Measurements from ENCODE around the gene GNGT1.

Gene GNGT1

GRCh38 chr7:93906267-93906666, at the start of gene GNGT1:
Gene GNGT1, plus strand, starts transcription at chr7:93906567. Its CDS starts 180 bp downstream, at chr7:93906747.
- DNase-seq: no peak

GRCh38 chr7:93858857-93859256, 47.5 kb upstream of the GNGT1 start:
- DNase-seq: no peak

- DNase-seq: no peak
Observed at GRCh38 chr7:93860261-93860660, 46.1 kb upstream of the GNGT1 start.

- DNase-seq: no peak
Observed at GRCh38 chr7:93861325-93861949, 44.9 kb upstream of the GNGT1 start.

GRCh38 chr7:93862651-93863050, 43.7 kb upstream of the GNGT1 start:
- DNase-seq: no peak

GRCh38 chr7:93866886-93867285, 39.5 kb upstream of the GNGT1 start:
- no peak for DNase-seq

- no peak for DNase-seq
Observed at GRCh38 chr7:93873998-93874574, 32.3 kb upstream of the GNGT1 start.

GRCh38 chr7:93877742-93878141, 28.6 kb upstream of the GNGT1 start:
- DNase-seq: no peak

DNA sequence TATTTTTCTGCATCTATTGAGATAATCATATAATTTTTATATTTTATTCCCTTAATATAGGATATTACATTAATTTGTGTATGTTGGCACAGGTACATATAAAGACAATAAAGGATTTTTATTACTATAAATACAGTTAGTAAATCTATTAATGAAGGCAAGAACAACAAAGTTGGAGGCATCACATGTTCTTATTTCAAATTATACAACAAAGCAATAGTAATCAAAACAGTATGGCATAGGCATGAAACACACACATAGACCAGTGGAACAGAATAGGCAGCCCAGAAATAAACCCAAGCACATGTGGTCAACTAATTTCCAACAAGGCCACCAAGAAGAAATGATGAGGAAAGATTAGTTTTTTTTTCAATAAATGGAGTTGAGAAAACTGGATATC, 27.0 kb upstream of the GNGT1 start:
- no peak for DNase-seq

DNA sequence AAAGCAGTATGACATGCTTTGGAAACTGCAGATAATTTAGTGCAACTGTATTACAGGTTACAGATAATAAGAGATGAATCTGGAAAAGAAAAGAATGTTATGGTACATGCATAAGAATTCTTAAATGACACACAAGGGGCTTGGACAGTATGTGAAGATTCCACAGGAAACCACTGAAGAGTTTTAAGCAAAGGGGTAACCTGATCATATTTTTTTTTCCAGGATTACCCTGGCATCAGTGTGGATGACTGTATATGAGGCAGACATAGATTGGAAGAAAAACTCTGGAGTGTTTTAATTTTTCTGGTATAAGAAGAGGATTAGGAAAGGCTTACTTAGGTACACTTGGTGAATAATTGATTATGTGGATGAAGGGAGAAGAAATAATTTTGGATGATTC, 23.9 kb upstream of the GNGT1 start:
- no peak for DNase-seq

GRCh38 chr7:93883078-93883916, 23.1 kb upstream of the GNGT1 start:
- no peak for DNase-seq

GRCh38 chr7:93883917-93884345, 22.4 kb upstream of the GNGT1 start:
- DNase-seq: no peak

DNA sequence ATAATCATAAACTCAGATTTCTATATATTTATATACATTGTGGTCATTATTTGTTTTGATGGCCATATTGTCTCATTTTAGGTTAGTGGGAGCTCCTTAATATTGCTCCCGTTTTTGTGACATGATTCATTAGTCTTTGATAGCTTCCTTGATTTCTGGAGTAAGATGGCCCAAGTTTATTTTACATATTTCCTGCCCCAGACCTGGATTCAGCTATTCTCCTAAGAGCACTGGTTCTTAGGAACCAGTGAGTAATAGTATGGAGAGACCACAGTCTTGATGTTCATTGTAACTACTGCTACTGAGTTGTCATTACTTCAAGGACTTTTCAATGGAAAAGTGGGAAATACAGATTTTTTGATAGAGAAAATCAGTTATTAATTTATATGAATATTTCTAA, 21.8 kb upstream of the GNGT1 start:
- no peak for DNase-seq

- DNase-seq: no peak
Observed at GRCh38 chr7:93889261-93889660, 17.1 kb upstream of the GNGT1 start.

DNA sequence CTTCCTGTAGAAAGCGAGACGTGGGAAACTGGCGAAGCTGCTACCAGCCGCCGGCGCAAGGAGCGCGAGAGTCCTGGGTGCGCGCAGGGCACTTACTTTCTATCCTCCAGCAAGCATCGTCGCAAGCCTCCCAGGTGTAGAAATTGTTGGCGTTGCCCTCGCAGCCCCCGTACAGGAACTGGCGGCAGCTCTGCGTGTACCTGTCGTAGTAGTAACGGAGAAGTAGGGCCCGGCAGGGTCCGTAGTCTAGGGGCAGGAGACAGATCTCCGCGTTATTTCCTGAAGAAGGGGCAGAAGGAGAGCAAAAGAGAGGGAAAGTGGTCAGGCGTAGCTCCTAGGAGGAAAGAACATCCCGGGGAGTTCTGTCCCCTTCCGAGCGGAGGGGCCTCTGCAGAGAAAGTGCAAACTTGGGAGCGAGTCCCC, 16.3 kb upstream of the GNGT1 start:
- DNase-seq: no peak

DNA sequence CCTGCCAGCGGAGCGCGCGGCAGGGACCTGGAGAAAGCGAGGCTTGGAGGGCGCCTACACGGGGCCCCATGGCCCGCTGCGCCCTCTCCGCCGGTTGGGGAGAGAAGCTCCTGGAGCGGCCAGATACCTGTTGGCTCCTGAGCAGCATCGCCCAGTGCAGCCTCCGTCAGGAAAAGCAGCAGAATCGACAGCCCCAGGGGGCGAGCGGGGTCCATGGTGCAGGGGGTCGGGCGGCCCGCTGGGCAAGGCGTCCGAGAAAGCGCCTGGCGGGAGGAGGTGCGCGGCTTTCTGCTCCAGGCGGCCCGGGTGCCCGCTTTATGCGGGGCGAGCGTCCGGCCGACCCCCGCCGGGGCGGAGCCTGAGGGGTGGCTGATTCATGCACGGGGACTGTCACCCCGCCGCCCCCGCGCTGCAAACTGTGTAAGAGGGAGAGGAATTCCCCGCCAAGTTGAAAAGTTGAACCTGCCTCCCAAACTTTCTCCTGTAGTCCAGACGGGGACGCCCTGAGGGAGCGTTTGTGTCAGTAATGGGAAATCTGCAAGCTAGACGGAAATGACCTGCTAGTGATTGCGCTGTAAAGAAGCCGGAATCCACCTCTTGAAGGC, 15.8 kb upstream of the GNGT1 start, which contains the start of gene TFPI2:
Gene TFPI2 (minus strand): TSS at position 290 of the 605 bp plus-strand sequence. CDS start 75 bp downstream, at position 215.
- DNase-seq: no peak

DNA sequence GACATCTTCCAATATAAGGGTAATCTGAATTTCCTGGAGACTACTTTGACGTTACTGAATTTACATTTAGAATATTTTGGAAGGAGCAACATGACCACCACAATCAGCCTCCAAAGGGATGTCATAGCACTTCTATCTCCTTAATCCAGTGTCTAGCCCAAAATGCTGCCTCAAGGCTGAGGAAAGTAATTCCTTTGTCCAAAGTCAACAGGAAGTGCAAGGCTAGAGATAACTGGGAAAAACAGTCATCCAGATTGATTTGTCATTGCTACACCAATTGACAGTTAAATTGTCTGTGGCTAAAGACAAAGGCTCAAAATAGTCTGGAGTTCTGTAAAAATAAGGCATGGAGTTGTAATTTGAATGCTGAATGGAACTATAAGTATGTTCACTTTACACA, 11.9 kb upstream of the GNGT1 start:
- no peak for DNase-seq

- DNase-seq: no peak
Observed at GRCh38 chr7:93894966-93895640, 11.3 kb upstream of the GNGT1 start.

DNA sequence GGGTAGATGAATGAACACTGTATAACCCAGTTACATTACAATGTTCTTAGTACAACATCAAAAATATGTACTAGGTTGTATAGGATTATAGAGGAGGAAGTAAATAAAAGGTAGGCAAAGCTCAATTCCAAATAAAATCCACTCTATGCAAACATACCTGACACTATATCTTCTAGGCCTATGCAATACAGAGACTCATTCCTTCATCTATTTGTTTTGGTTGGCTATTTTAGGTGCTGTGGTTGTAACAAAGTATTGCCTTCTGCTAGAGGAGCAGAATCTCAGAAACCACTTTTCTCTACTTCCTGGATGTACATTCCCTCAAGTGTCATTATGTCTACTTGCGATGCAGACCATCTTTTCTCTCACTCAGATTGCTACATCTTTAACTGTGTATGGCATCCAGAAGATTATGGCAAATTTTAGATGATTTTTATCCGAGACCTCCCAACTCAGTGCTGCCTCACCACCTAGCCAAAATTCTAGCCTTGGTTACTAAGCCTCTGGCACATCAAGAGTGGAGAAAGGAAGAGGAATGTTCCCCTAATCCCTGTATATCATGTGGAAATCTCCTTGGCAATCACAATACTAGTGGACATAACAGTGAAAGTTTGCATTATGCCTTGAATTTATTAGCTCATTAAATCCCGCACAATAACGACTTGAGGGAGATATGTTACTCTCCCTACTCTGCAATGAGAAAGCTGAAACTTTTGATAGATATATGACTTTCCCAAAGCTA, 10.3 kb upstream of the GNGT1 start:
- no peak for DNase-seq

- no peak for DNase-seq
Observed at GRCh38 chr7:93897680-93898079, 8.7 kb upstream of the GNGT1 start.

DNA sequence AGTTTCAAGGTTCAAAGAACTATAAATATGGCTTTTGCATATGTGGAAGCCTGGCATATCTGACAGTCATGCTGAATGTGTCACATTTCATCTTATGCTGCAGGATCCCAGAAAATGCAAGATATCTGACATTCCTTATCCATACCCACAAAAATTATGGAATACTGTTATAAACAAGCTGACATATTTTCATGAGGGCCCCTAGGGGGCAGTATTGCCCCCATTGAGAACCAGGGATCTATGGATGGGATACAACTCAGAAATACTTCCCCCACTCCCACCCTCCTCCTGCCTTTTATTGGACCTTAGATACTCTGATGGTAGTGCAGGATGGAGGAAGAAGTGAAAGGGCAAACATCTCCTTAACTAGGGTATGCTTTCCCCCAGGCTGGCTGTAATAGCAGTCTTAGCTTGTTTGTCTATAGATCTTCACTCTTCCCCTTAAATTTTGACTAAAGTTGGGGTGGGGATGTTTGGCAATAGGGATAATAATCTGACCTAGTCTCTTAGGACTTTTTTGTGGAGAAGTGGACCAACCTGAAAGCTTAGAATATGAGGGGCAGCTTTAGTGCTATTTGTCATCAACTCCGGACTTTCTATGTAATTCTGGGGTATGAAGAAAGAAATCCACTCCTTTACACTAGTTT, 3.5 kb upstream of the GNGT1 start:
- DNase-seq: no peak
